Measurements from ENCODE around the gene ANKDD1B. TPM values are rescaled to one million over a fixed set of nuclear protein-coding genes. Genes with fewer than 3 reads are reported as not detected.

Gene ANKDD1B
- total RNA-seq, 1 donor from 2014 or later: 0.63 TPM

GRCh38 chr5:75671506-75671905, 60.3 kb downstream of the ANKDD1B start:
- Histone ChIP-seq H3K36me3 (ENCODE audit: control insufficient read depth, insufficient read depth, low read length) (no peaks in the 10 kb centered on the region), H3K4me3 (ENCODE audit: low read depth, low read length) (no peak overlapping the region), H3K27me3 (ENCODE audit: control insufficient read depth, insufficient read depth, low read length) (no peaks in the 10 kb centered on the region)
- no peak for TF ChIP-seq CTCF (IDR thresholded peaks at IDR 0.05; ENCODE audit: insufficient read depth, low read length, poor library complexity, severe bottlenecking)
- no peak for DNase-seq (ENCODE audit: low read depth)

- no peak for DNase-seq (ENCODE audit: low read depth)
- no peak for TF ChIP-seq CTCF (IDR thresholded peaks at IDR 0.05; ENCODE audit: insufficient read depth, low read length, poor library complexity, severe bottlenecking)
- Histone ChIP-seq H3K36me3 (ENCODE audit: control insufficient read depth, insufficient read depth, low read length) (no peaks in the 10 kb centered on the region), H3K4me3 (ENCODE audit: low read depth, low read length) (no peak overlapping the region), H3K27me3 (ENCODE audit: control insufficient read depth, insufficient read depth, low read length) (no peaks in the 10 kb centered on the region)
Observed at GRCh38 chr5:75672616-75673015, 61.4 kb downstream of the ANKDD1B start.

GRCh38 chr5:75675783-75676182, 64.5 kb downstream of the ANKDD1B start:
- TF ChIP-seq CTCF (IDR thresholded peaks at IDR 0.05; ENCODE audit: insufficient read depth, low read length, poor library complexity, severe bottlenecking): no peak
- Histone ChIP-seq H3K36me3 (ENCODE audit: control insufficient read depth, insufficient read depth, low read length) (no peaks in the 10 kb centered on the region), H3K27me3 (ENCODE audit: control insufficient read depth, insufficient read depth, low read length) (no peaks in the 10 kb centered on the region), H3K4me3 (ENCODE audit: low read depth, low read length) (no peak overlapping the region)
- no peak for DNase-seq (ENCODE audit: low read depth)

GRCh38 chr5:75677607-75678006, 66.4 kb downstream of the ANKDD1B start:
- H3K27me3 ChIP-seq (ENCODE audit: control insufficient read depth, insufficient read depth, low read length): no peaks in the 10 kb centered on the region
- no peak overlapping the region for H3K4me3 ChIP-seq (ENCODE audit: low read depth, low read length)
- no peak for DNase-seq (ENCODE audit: low read depth)
- no peak for TF ChIP-seq CTCF (IDR thresholded peaks at IDR 0.05; ENCODE audit: insufficient read depth, low read length, poor library complexity, severe bottlenecking)
- H3K36me3 ChIP-seq (ENCODE audit: control insufficient read depth, insufficient read depth, low read length): no peaks in the 10 kb centered on the region

- TF ChIP-seq CTCF (IDR thresholded peaks at IDR 0.05; ENCODE audit: insufficient read depth, low read length, poor library complexity, severe bottlenecking): no peak
- Histone ChIP-seq H3K27me3 (ENCODE audit: control insufficient read depth, insufficient read depth, low read length) (no peaks in the 10 kb centered on the region), H3K36me3 (ENCODE audit: control insufficient read depth, insufficient read depth, low read length) (no peaks in the 10 kb centered on the region), H3K4me3 (ENCODE audit: low read depth, low read length) (no peak overlapping the region)
- DNase-seq (ENCODE audit: low read depth): no peak
Observed at GRCh38 chr5:75678155-75678554, 66.9 kb downstream of the ANKDD1B start.

- H3K36me3 ChIP-seq (ENCODE audit: control insufficient read depth, insufficient read depth, low read length): no peaks in the 10 kb centered on the region
- no peak overlapping the region for H3K4me3 ChIP-seq (ENCODE audit: low read depth, low read length)
Observed at GRCh38 chr5:75681125-75681830, 70.0 kb downstream of the ANKDD1B start.

More at GRCh38 chr5:75681125-75681830, 70.0 kb downstream of the ANKDD1B start:
- TF ChIP-seq CTCF (IDR thresholded peaks at IDR 0.05; ENCODE audit: insufficient read depth, low read length, poor library complexity, severe bottlenecking): peak; percentile 49
- DNase-seq (ENCODE audit: low read depth): no peak
- H3K27me3 ChIP-seq (ENCODE audit: control insufficient read depth, insufficient read depth, low read length): no peaks in the 10 kb centered on the region
